HEK293 (cell line): ENCODE results near the gene SULT2B1.

ENCODE experiments used
- CTCF ChIA-PET: fragments of 350-600 bp; formaldehyde crosslinking; extraction: SDS; loops from one replicate; lab custom pipeline; 2021; ENCODE audit warnings: antibody characterized with exemption; lab: Yijun Ruan, JAX
- POLR2A ChIA-PET: fragments of 300-600 bp; formaldehyde crosslinking; extraction: SDS; loops from one replicate; lab custom pipeline; 2020; ENCODE audit warnings: antibody characterized with exemption, inconsistent platforms; lab: Yijun Ruan, JAX
- H3K27ac ChIP-seq: fragments of 200-500 bp; sonication (Bioruptor generic); 2 replicates; pipeline ENCODE4 v1.5.1; 2014; ENCODE audit warnings: low read depth, low read length, control low read depth, inconsistent platforms; ENCODE audit errors: extremely low read depth
- H3K36me3 ChIP-seq, 2 experiments: fragments of 200-500 bp in 1 of 2; sonication (Bioruptor generic) in 1 of 2; 1 replicate in 1 of 2; 2 replicates in 1 of 2; pipeline ENCODE4 v1.5.1; 2014 to 2017; ENCODE audit warnings: inconsistent platforms in 2 of 2, low read length in 2 of 2; ENCODE audit not compliant: control insufficient read depth in 2 of 2, insufficient read depth in 1 of 2
- H3K4me1 ChIP-seq: fragments of 200-500 bp; sonication (Bioruptor generic); 2 replicates; pipeline ENCODE4 v1.5.1; 2014; ENCODE audit warnings: mild to moderate bottlenecking, low read length, inconsistent platforms; ENCODE audit not compliant: control insufficient read depth, insufficient read depth
- H3K4me3 ChIP-seq: 2 replicates; pipeline ENCODE4 v1.5.1; 2011; ENCODE audit warnings: low read depth, mild to moderate bottlenecking, control low read depth, low read length, moderate library complexity
- H3K9me3 ChIP-seq: fragments of 200-500 bp; sonication (Bioruptor generic); 2 replicates; pipeline ENCODE4 v1.5.1; 2014; ENCODE audit warnings: low read depth, low read length, inconsistent platforms; ENCODE audit not compliant: control insufficient read depth, insufficient read depth
- BCL11B ChIP-seq: fragments of 450-650 bp; formaldehyde crosslinking; IDR thresholded peaks from 2 replicates; pipeline ENCODE4 v1.5.1; 2016; ENCODE audit warnings: low read depth, missing biosample characterization, missing genetic modification characterization
- CTCF ChIP-seq: fragments of 450-650 bp; formaldehyde crosslinking; IDR thresholded peaks from 2 replicates; pipeline ENCODE4 v1.5.1; 2016; ENCODE audit warnings: missing biosample characterization, missing genetic modification characterization
- REPIN1 ChIP-seq: fragments of 450-650 bp; formaldehyde crosslinking; IDR thresholded peaks from 2 replicates; pipeline ENCODE4 v1.5.1; 2017; ENCODE audit warnings: missing biosample characterization, missing genetic modification characterization, low read depth
- REST ChIP-seq: fragments of 450-650 bp; formaldehyde crosslinking; IDR thresholded peaks from 2 replicates; pipeline ENCODE4 v1.5.1; 2016; ENCODE audit warnings: missing biosample characterization, missing genetic modification characterization
- SCRT1 ChIP-seq: fragments of 450-650 bp; formaldehyde crosslinking; IDR thresholded peaks from 2 replicates; pipeline ENCODE4 v1.5.1; 2016; ENCODE audit warnings: missing biosample characterization, missing genetic modification characterization, borderline replicate concordance
- WT1 ChIP-seq: fragments of 450-650 bp; formaldehyde crosslinking; IDR thresholded peaks from 2 replicates; pipeline ENCODE4 v1.5.1; 2016; ENCODE audit warnings: missing biosample characterization, missing genetic modification characterization
- ZBTB17 ChIP-seq: fragments of 450-650 bp; formaldehyde crosslinking; IDR thresholded peaks from 2 replicates; pipeline ENCODE4 v1.5.1; 2016; ENCODE audit warnings: missing biosample characterization, missing genetic modification characterization
- ZBTB49 ChIP-seq: fragments of 450-650 bp; formaldehyde crosslinking; IDR thresholded peaks from 2 replicates; pipeline ENCODE4 v1.5.1; 2016; ENCODE audit warnings: missing biosample characterization, missing genetic modification characterization, low read depth
- ZEB2 ChIP-seq: fragments of 450-650 bp; formaldehyde crosslinking; IDR thresholded peaks from 2 replicates; pipeline ENCODE4 v1.5.1; 2016; ENCODE audit warnings: missing biosample characterization, missing genetic modification characterization
- ZFP37 ChIP-seq: fragments of 450-650 bp; formaldehyde crosslinking; IDR thresholded peaks from 2 replicates; pipeline ENCODE4 v1.5.1; 2016; ENCODE audit warnings: missing biosample characterization, missing genetic modification characterization
- ZNF138 ChIP-seq: fragments of 450-650 bp; formaldehyde crosslinking; IDR thresholded peaks from 2 replicates; pipeline ENCODE4 v1.5.1; 2016; ENCODE audit warnings: missing biosample characterization, missing genetic modification characterization, borderline replicate concordance
- ZNF2 ChIP-seq: fragments of 450-650 bp; formaldehyde crosslinking; IDR thresholded peaks from 2 replicates; pipeline ENCODE4 v1.5.1; 2016; ENCODE audit warnings: missing biosample characterization, missing genetic modification characterization
- ZNF26 ChIP-seq: fragments of 450-650 bp; formaldehyde crosslinking; IDR thresholded peaks from 2 replicates; pipeline ENCODE4 v1.5.1; 2016; ENCODE audit warnings: missing biosample characterization, missing genetic modification characterization
- ZNF280C ChIP-seq: fragments of 450-650 bp; formaldehyde crosslinking; IDR thresholded peaks from 2 replicates; pipeline ENCODE4 v1.5.1; 2016; ENCODE audit warnings: missing biosample characterization, missing genetic modification characterization
- ZNF292 ChIP-seq: fragments of 450-650 bp; formaldehyde crosslinking; IDR thresholded peaks from 2 replicates; pipeline ENCODE4 v1.5.1; 2016; ENCODE audit warnings: low read depth, missing biosample characterization, missing genetic modification characterization, borderline replicate concordance
- ZNF354C ChIP-seq: fragments of 450-650 bp; formaldehyde crosslinking; IDR thresholded peaks from 2 replicates; pipeline ENCODE4 v1.5.1; 2016; ENCODE audit warnings: missing biosample characterization, missing genetic modification characterization, low read depth, borderline replicate concordance
- ZNF596 ChIP-seq: fragments of 450-650 bp; IDR thresholded peaks from 2 replicates; pipeline ENCODE4 v1.5.0; 2018; ENCODE audit warnings: missing biosample characterization, mild to moderate bottlenecking, missing genetic modification characterization, moderate library complexity
- ZNF658 ChIP-seq: fragments of 450-650 bp; formaldehyde crosslinking; IDR thresholded peaks from 2 replicates; pipeline ENCODE4; 2016; ENCODE audit warnings: missing biosample characterization, missing genetic modification characterization
- ZNF704 ChIP-seq: fragments of 450-650 bp; formaldehyde crosslinking; IDR thresholded peaks from 2 replicates; pipeline ENCODE4 v1.5.1; 2016; ENCODE audit warnings: missing biosample characterization, missing genetic modification characterization
- ZNF776 ChIP-seq: fragments of 450-650 bp; formaldehyde crosslinking; IDR thresholded peaks from 2 replicates; pipeline ENCODE4 v1.5.0; 2017; ENCODE audit warnings: missing biosample characterization, missing genetic modification characterization, borderline replicate concordance

Gene SULT2B1

GRCh38 chr19:48623556-48624066 is 71.6 kb downstream of the SULT2B1 start (continued):
- TF ChIP-seq ZNF354C (tag by site-specific recombination) (no peak), ZNF776 (tag by site-specific recombination) (no peak), ZNF2 (tag by site-specific recombination) (no peak), ZNF26 (no peak), ZNF658 (no peak)
- TF ChIP-seq, all 188 proteins: peak for 13

- Histone ChIP-seq H3K27ac (peak overlapping the region; percentile 51), H3K4me1 (peaks cover 10% of the 10 kb centered on the region), H3K4me3 (peak overlapping the region; percentile 51), H3K9me3 (no peaks in the 10 kb centered on the region), H3K36me3 (peaks cover 0 to 20% of the 10 kb centered on the region in 2 experiments; a peak in 1 of 3 replicates)
- ChIA-PET CTCF (interaction anchor here (0.6 to 1.5 kb wide), 4 partner anchors 21 to 441 kb away, joined by 3 to 5 read pairs (median 4); partner anchors contain the start of gene CA11), POLR2A (interaction anchor here (0.5 to 3.3 kb wide), 9 partner anchors 8 to 159 kb away, joined by 3 to 28 read pairs (median 4); partner anchors contain the start of genes DBP and FAM83E)
- TF ChIP-seq ZNF280C (tag by site-specific recombination) = no peak
- no peak for TF ChIP-seq ZNF292 (tag by site-specific recombination)
- TF ChIP-seq ZBTB17 = peak; percentile 72
- TF ChIP-seq CTCF (tag by site-specific recombination) = no peak
- no peak for TF ChIP-seq ZBTB49
- TF ChIP-seq ZNF596 (tag by site-specific recombination) = no peak
- TF ChIP-seq ZNF138 (tag by site-specific recombination) = no peak
- no peak for TF ChIP-seq ZFP37 (tag by site-specific recombination)
- TF ChIP-seq ZNF26 = no peak
- TF ChIP-seq WT1 = no peak
- TF ChIP-seq BCL11B (tag by site-specific recombination) = no peak
- no peak for TF ChIP-seq SCRT1 (tag by site-specific recombination)
- 0 out of 2 replicates have a peak, but pooled peaks have one; percentile 9 for TF ChIP-seq ZEB2 (tag by site-specific recombination)
- TF ChIP-seq REPIN1 = no peak
- TF ChIP-seq ZNF704 (tag by site-specific recombination) = no peak
- no peak for TF ChIP-seq REST (tag by site-specific recombination)
Observed at GRCh38 chr19:48624067-48624594, 72.2 kb downstream of the SULT2B1 start.
